Panc1 (cell line): ENCODE measurements around the gene CELF2. TPM values are rescaled to one million over a fixed set of nuclear protein-coding genes. Genes with fewer than 3 reads are reported as not detected.

Source experiments
- ATAC-seq: fragments of 200-7000 bp; cut with Tn5 transposase; 2 replicates; pipeline ENCODE4 v1.9.1; 2020; ENCODE audit warnings: mild to moderate bottlenecking, moderate library complexity
- BruUV-seq: library from RNA; stranded (reverse); fragments of 400-500 nt; replicated peaks from 2 replicates; lab custom pipeline; 2021; lab: Mats Ljungman, UMichigan
- CTCF ChIA-PET: fragments of 300-600 bp; sonication (Branson Sonifier 250); formaldehyde crosslinking; loops from one replicate; lab custom pipeline; 2022; ENCODE audit warnings: antibody characterized with exemption; lab: Charles Lee
- POLR2A ChIA-PET: fragments of 300-600 bp; sonication (Branson Sonifier 250); formaldehyde crosslinking; loops from one replicate; lab custom pipeline; 2022; ENCODE audit warnings: antibody characterized with exemption; lab: Charles Lee
- DNase-seq: peaks from one replicate; pipeline ENCODE4 v3.0.0-alpha.2; 2010; ENCODE audit warnings: low read depth, low spot score
- H3K27ac ChIP-seq: 2 replicates; pipeline ENCODE4 v1.5.1; 2011; ENCODE audit warnings: mild to moderate bottlenecking, low read length, inconsistent platforms
- H3K27me3 ChIP-seq: fragments of 200-500 bp; sonication (Bioruptor generic); 2 replicates; pipeline ENCODE4 v1.6.0; 2014; ENCODE audit warnings: low read length, inconsistent platforms; ENCODE audit not compliant: control insufficient read depth, insufficient read depth
- H3K36me3 ChIP-seq: fragments of 200-500 bp; sonication (Bioruptor generic); 2 replicates; pipeline ENCODE4 v1.5.1; 2014; ENCODE audit warnings: inconsistent platforms, mild to moderate bottlenecking, low read length, moderate library complexity; ENCODE audit not compliant: control insufficient read depth, insufficient read depth
- H3K4me1 ChIP-seq: 2 replicates; pipeline ENCODE4 v1.5.1; 2011; ENCODE audit warnings: inconsistent platforms, mild to moderate bottlenecking, low read length, moderate library complexity; ENCODE audit not compliant: control insufficient read depth, insufficient read depth
- H3K4me3 ChIP-seq, 2 experiments: 2 replicates each; pipeline ENCODE4 v1.5.1; 2011 to 2012; ENCODE audit warnings: low read depth in 2 of 2, low read length in 2 of 2, mild to moderate bottlenecking in 2 of 2, inconsistent platforms in 1 of 2, moderate library complexity in 1 of 2
- H3K9me3 ChIP-seq: fragments of 200-500 bp; sonication (Bioruptor generic); 2 replicates; pipeline ENCODE4 v1.5.1; 2014; ENCODE audit warnings: low read depth, mild to moderate bottlenecking, inconsistent platforms, low read length, moderate library complexity; ENCODE audit not compliant: control insufficient read depth, insufficient read depth
- CTCF ChIP-seq: fragments of 450-650 bp; IDR thresholded peaks from 2 replicates; pipeline ENCODE4 v1.5.1; 2017; ENCODE audit warnings: mild to moderate bottlenecking
- POLR2AphosphoS5 ChIP-seq: IDR thresholded peaks from 2 replicates; pipeline ENCODE4 v1.6.1; 2012; ENCODE audit warnings: mild to moderate bottlenecking, low read depth, low read length, moderate library complexity
- REST ChIP-seq, 2 experiments: IDR thresholded peaks; 2 replicates each; pipeline ENCODE4 v1.6.1; 2011 to 2012; ENCODE audit warnings: low read depth in 2 of 2, control low read depth in 1 of 2, low read length in 1 of 2, mild to moderate bottlenecking in 1 of 2, moderate library complexity in 1 of 2; ENCODE audit not compliant: insufficient read depth in 1 of 2
- SIN3A ChIP-seq: IDR thresholded peaks from 2 replicates; pipeline ENCODE4 v1.6.1; 2012; ENCODE audit warnings: low read depth, mild to moderate bottlenecking, low read length, moderate library complexity, borderline replicate concordance; ENCODE audit not compliant: insufficient read depth
- TCF7L2 ChIP-seq: IDR thresholded peaks from 2 replicates; pipeline ENCODE4 v1.6.1; 2011; ENCODE audit warnings: mild to moderate bottlenecking, low read depth, low read length, inconsistent platforms
- in situ Hi-C: cut with HindIII; loops from 2 replicates; pipeline ENCODE4 v1.10.0; 2016; ENCODE audit warnings: low sequenced_read_pairs, low pct_unique_long_range_greater_than_20kb
- intact Hi-C: fragments of 100-400 bp; cut with micrococcal nuclease; formaldehyde crosslinking; loops from one replicate; pipeline ENCODE4 v1.10.0; 2022; ENCODE audit not compliant: unreplicated experiment
- total RNA-seq: library from RNA; stranded (reverse); gene quantifications from one replicate; pipeline ENCODE4 v1.2.1, GENCODE V29; 2021; ENCODE audit not compliant: unreplicated experiment

The CELF2 gene
- total RNA-seq, 1 experiment from 2014 or later: 0.44 TPM

DNA sequence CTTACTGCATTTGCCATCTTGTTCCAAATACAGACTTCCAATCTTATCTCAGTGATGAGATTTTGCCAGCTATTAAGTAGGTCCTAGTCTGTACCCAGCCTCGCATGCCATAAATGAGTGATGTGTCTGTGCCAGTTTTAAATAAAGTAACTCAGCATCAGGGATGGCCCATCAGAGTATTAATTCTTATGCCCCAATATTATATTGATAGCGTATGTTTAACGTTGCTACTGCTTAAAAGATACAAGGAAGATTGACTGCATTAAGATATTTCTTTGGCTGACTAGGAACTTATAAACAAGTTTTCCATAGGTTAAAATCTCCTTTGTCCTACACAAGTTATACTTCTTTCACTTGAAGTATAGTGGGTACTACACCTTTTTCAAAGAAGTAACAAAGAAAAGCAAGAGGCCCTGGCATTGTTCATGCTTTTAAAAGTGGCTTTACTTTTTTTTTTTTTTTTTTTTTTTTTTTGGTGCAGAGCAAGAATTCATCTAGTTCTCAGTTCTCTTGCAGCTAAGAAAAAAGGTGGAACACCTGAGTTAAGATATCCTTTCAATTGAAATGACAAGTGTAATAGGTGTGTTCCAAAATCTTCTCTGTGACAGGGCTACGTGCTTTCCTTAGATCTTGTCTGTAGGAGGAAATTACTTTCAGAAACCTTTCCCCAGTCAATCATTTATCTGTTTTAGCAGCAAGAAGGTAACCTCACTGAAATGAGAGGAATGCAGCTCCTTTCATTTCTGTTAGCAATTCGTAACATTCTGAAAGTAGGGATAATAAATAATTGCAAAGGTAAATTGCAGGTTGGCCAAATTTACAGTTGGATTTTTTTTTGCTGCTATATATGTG, 245.0 kb downstream of the CELF2 start:
- in situ Hi-C loops: no loop called here
- DNase-seq (no peak), ATAC-seq (no peak)
- H3K27me3 ChIP-seq: no peaks in the 10 kb centered on the region; the same call in 1 of the 2 replicates
- no peaks in the 10 kb centered on the region for H3K36me3 ChIP-seq
- no TSS peak for BruUV-seq
- TF ChIP-seq SIN3A (no peak), TCF7L2 (no peak), POLR2AphosphoS5 (no peak), CTCF (no peak), REST (IDR thresholded peaks at IDR 0.05; ENCODE audit: insufficient read depth in 1 of 2, low read depth in 2 of 2, low read length in 1 of 2) (no peak)
- H3K4me3 ChIP-seq: no peak overlapping the region
- H3K4me1 ChIP-seq: no peaks in the 10 kb centered on the region
- POLR2A ChIA-PET: no interaction called here
- no peaks in the 10 kb centered on the region for H3K9me3 ChIP-seq
- CTCF ChIA-PET: no interaction called here
- H3K27ac ChIP-seq: no peak overlapping the region
- intact Hi-C loops: no loop called here

DNA sequence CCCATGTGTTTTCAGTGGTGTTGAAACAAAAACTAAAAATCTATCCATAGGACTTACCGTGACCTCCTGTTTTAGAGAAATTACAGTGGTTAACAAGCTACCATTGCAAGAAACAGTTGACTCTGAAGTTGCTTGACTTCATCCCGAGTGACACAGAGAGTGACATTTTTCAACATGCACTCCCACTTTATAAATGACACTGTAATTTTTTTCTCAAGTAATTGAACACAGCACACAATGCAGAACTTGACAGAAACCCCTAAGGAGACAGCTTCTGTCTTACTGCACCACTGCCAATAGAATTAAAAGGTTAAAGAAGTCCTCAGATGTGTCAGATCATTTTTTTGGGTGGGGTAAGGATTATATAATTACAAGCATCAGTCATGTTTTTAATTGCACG, 246.1 kb downstream of the CELF2 start:
- Histone ChIP-seq H3K27me3 (no peaks in the 10 kb centered on the region; the same call in 1 of the 2 replicates), H3K4me3 (no peak overlapping the region), H3K4me1 (no peaks in the 10 kb centered on the region), H3K27ac (no peak overlapping the region), H3K9me3 (no peaks in the 10 kb centered on the region), H3K36me3 (no peaks in the 10 kb centered on the region)
- TF ChIP-seq CTCF: no peak
- TF ChIP-seq SIN3A: no peak
- TF ChIP-seq REST (IDR thresholded peaks at IDR 0.05; ENCODE audit: insufficient read depth in 1 of 2, low read depth in 2 of 2, low read length in 1 of 2): no peak
- no peak for TF ChIP-seq TCF7L2
- no peak for TF ChIP-seq POLR2AphosphoS5
- no peak for ATAC-seq
- ChIA-PET POLR2A (no interaction called here), CTCF (no interaction called here)
- in situ Hi-C loops (no loop called here), intact Hi-C loops (no loop called here)
- BruUV-seq: no TSS peak
- no peak for DNase-seq
